ENCODE results near the gene PPM1A.

The PPM1A gene

DNA sequence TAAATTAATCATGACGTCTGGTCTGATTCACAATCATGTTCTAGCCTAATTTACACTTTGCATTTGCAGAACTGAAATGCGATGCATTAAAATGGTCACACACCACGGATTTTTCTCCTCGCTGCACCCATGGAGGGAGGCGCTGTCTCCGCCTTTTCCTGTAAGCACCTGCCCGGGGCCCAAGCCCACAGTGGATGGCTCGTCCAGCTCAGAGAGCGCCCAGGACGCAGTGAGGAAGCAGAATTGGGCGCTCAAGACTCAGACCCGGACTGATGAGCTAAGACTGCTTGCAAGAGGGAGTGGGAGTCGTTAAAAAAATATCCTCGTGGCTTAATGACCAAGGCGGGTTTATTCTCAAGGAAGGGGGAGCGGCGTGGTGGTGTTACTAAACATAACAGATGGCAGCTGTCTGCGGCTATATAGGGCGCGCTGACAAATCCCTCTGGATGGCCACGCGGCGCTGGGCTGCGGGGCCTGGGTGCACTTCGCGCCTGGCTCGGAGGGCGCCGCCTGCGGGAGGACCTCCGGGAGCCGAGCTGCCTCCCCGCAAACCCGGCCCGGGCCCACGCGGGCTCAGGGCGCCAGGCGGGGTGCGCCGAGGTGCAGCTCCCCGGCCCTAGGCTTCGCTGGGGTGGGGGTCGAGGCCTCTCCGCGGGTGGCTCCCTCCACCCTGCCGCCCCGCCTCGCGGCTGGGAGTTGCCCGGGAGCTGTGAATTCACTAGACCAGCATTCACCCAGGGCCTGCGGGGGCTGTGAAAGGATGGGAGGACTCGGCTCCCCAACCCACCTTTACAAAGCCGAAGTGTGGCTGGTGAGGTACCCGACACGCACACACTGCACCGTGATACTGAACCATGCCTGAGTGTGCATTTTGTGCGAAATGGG is 78.7 kb downstream of the PPM1A start:
- DNase-seq = peak; percentile 82

DNA sequence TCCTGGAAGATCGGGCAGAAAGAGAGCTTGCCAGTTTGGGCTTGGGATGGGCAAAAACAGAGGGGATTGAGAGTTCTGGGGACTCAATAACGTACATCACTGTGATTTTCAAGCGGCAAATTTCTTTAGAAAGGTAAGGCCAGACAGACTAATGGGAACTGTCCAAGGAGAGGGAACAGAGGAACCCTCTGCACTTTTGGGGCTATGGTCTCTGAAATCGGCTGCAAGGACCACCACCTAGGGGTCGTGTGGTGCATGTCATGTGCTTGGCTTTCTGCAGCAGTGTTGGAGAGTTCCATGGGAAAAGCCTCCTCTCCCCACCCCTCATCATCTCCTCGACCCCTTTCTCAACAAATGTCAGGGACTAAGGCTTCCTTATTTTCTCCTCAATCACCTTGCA is 79.6 kb downstream of the PPM1A start:
- DNase-seq = no peak

DNA sequence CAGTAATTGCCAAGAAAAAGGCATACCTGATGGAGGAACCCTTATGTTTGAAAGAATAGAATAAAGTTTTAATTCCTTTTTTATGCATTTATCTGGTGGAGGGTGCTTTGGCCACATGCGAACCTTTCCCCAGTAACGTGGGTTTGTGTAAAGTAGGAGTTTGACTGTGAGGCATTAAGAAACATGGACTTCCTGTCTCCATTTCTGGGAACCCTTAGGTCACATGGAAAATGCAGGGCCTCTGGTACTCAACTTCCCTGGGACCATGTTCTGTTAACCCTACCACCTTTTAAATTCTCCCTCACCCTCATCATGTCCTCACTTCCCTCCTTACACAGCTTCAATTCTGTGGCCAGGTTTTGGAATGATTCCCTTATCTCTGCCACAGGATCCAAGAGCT is 80.3 kb downstream of the PPM1A start:
- no peak for DNase-seq

DNA sequence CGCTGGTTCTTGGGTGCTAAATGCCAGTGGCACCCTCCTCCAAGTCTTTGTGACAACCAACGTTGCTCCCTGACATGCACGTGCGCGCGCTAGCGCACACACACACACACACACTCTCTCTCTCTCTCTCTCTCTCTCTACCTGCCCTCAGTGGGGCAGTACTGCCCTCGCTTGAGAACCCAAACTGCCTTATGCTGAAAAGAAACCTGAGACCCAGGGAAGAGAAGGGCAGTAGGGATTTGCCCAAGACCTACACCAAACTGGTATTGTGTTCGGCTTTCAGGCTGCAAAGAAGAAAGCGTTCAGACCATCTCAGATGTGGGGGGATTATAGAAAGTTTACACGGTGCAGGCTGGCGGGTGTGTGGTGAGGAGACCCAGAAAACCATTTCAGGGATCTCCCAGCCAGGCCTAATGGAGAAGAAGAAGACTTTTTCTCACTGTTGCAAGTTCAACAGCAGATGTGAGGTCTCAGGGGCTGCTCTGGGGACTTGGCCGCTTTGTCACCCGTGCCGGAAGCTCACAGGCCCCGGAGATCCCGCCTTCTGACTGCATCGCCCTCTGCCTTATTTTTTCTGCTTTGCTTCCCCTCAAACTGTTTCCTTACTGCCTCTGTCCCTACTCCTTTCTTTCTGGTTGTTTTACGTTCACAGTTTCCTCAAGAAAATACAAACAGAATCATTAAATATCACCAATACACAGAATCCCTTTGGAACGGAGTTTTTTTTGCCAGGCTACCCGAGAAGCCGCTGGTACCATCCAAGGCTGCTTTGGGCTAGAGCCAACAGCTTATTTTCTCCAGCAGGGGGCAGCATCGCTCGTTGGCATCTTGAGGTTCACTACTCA is 82.4 kb downstream of the PPM1A start:
- peak; percentile 90 for DNase-seq

DNA sequence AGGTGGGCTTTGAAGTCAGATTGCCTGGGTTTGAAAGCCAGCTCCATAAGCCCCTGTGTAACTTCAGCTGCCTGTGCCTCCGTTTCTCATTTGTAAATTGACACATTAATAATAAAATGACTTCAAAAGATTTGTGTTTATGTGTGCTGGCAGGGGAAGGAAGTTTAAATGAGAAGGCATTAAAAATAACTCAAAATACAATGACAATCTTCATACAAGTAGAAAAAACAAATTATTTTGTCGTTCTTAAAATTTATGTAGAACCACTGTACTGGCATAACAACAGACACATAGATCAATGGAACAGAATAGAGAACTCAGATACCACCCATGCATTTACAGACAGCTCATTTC is 83.0 kb downstream of the PPM1A start:
- DNase-seq = no peak

DNA sequence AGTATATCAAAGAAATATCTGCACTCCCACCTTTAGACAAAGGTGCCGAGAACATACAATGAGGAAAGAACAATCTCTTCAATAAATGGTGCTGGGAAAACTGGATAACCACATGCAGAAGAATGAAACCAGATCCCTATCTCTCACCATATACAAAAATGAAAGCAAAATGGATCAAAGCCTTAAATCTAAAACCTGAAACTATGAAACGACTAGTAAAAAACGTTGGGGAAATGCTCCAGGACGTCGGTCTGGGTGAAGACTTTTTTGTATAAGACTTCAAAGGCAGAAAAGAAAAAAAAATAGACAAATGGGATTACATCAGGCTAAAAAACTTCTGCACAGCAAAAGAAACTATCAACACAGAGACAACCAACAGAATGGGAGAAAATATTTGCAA is 83.8 kb downstream of the PPM1A start:
- no peak for DNase-seq

DNA sequence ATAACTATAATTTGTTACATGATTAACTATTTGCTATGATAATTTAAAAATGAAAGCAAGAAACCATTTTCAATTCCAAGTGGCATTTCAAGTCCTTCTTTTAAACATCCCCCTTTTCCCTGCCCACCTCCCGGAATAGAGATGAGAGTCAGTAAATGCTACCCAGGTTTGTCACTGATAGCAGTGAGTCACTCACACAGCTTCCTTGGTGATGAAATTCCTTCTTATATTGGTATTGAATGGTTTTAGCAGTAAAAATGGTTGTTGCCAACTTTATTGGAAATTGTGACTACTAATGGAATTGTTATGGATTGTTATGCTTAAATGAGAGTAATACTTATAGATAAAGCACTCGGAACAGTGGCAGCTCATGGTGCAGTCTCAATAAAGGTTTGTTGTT is 90.5 kb downstream of the PPM1A start:
- DNase-seq = no peak

DNA sequence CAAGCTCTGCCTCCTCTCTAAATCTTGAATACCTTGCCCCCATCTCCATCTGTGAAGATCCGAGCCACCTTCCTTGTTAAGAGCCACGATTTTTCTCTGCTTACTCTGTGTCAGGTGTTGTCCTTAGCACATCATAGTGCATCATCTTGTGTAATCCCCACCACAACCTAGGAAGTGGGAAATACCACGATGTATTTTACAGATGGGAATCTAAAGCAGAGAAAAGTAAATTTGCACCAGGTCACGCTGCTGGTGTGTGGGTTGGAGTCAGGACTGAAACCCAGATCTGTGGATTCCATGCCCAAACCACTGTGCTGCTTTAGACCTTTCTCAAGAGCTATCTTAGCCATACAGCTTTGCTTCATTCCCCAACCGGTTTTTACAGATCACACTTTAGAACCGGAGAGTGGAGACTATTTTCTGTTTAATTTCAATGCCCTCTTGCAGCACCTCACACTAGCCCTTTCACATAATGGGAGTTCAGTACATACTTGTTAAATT is 94.6 kb downstream of the PPM1A start:
- DNase-seq = no peak

DNA sequence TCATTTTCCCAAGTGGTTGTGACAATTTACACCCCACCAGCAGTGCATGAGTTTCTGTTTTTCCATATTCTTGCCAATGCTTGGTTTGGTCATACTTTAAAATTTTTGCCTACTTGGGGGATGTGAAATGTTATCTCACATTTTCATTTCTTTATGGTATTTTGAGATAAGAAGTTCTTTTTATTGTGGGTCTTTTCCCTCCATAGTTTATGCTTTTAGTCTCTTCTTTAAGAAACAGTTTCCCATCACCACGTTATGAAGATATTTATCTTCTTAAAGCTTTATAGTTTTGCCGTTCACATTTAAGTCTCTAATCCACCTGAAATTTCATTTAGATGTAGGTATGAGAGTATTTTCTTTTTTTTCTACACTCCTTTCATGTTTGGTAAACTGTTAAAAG is 95.7 kb downstream of the PPM1A start:
- no peak for DNase-seq

DNA sequence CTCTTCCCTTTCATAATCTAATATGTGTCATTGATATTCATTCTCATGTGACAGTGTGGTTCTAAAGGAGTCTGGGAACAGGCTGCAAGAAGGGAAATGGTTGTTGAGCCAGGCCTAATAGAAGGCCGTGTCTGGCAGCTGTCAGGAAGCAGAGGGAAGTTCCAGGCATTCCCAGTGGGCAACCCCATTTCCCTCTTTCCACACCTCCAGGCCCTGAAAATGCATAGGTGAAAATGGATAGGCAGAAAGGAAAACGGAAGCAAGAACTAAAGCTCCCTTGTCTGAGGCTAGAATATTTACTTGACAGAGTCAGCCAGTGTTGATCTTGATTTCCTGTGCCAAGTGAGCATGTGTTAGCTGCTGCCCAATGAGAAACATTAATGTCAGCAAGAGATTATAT is 97.7 kb downstream of the PPM1A start:
- no peak for DNase-seq

DNA sequence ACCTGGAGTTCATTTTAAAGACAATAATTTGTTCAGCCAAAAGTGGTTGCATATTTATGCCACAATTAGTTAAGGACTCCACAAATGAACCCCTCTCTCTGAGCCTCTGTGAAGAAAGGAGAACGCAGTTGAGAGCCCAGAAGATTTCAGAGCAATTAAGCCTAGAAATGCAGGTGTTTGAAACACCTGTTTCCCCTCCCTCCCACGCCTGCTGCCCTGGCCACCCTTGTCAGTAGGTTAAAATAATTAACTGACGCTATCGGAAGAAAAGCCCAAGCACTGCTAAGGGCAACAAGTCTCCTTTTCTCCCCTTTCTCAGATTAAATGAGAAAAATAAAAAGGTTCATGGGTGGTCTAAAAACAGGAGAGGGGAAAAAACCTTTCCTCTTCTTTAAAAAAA is 99.2 kb downstream of the PPM1A start:
- DNase-seq = no peak
